ENCODE measurements around the gene RGS16.

- TF ChIP-seq CTCF (IDR thresholded peaks at IDR 0.05), result no peak
- no peak for TF ChIP-seq POLR2A (IDR thresholded peaks at IDR 0.05)
These were observed 5.9 kb downstream of the RGS16 start for GRCh38 chr1:182598296-182598695.
